ENCODE data around the gene FNDC3B.

FNDC3B gene

DNA sequence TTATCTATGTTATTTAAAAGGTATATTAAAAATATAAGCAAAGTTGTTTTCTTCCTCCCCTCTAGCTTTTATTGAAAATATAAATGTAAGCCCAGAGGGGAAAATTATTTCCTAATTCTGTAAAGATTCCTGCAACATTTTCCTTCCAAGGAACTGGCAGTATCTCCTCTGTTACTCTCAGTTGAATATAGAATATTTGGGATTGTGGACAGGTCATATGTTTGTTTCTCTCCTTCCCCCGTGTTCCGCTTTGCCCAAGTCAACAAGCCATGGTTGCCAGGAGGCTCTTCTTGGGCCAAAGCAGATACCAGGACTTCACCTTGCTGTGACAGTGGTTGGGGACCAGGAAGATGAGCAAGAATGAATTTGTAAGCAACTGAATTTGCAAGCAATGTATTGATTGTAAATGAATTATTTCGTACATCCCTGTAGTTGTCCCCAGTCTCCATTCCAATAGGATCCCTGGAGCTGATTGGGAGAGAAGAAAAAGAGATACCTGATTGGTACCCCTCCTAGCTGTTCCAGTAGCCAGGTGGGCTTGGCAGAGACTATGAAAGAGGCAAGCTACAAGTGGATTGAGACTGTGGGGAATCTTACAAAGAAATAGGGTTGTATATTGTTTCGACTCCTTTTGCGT is 130.8 kb downstream of the FNDC3B start (continued):
- TF ChIP-seq ZXDB (tag by site-specific recombination; IDR thresholded peaks at IDR 0.05), result no peak
- TF ChIP-seq ZNF16 (tag by site-specific recombination; IDR thresholded peaks at IDR 0.05; ENCODE audit: low read depth), result no peak
- TF ChIP-seq YY2 (tag by site-specific recombination; IDR thresholded peaks at IDR 0.05), result no peak
- TF ChIP-seq, protein P1, sequence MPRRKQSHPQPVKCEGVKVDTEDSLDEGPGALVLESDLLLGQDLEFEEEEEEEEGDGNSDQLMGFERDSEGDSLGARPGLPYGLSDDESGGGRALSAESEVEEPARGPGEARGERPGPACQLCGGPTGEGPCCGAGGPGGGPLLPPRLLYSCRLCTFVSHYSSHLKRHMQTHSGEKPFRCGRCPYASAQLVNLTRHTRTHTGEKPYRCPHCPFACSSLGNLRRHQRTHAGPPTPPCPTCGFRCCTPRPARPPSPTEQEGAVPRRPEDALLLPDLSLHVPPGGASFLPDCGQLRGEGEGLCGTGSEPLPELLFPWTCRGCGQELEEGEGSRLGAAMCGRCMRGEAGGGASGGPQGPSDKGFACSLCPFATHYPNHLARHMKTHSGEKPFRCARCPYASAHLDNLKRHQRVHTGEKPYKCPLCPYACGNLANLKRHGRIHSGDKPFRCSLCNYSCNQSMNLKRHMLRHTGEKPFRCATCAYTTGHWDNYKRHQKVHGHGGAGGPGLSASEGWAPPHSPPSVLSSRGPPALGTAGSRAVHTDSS (tag by site-specific recombination; IDR thresholded peaks at IDR 0.05), result no peak
- TF ChIP-seq, protein P2, sequence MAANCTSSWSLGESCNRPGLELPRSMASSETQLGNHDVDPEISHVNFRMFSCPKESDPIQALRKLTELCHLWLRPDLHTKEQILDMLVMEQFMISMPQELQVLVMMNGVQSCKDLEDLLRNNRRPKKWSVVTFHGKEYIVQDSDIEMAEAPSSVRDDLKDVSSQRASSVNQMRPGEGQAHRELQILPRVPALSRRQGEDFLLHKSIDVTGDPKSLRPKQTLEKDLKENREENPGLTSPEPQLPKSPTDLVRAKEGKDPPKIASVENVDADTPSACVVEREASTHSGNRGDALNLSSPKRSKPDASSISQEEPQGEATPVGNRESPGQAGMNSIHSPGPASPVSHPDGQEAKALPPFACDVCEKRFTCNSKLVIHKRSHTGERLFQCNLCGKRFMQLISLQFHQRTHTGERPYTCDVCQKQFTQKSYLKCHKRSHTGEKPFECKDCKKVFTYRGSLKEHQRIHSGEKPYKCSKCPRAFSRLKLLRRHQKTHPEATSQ (tag by site-specific recombination; IDR thresholded peaks at IDR 0.05), result no peak
- TF ChIP-seq KLF10 (tag by site-specific recombination; IDR thresholded peaks at IDR 0.05), result no peak

DNA sequence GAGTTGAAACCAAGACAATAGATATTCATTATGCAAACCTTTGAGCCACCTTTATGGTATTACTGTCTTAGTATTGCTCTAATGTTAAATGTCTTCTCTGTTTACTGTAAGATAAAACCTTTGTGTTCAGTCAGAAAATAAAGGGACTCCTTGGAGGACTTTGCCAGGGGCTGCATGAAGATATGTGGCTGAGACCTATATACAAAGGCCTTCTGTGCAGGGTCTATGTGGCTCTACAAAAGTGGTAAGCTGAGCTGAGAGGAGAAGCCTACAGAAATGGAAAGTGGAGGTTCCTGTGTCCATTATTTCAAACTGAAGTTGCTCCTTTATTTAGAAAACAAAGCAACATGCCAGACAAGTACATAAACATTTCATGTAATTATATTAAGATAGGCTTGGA is 131.5 kb downstream of the FNDC3B start:
- Histone ChIP-seq H3K4me3 (ENCODE audit: low read depth, low read length) (no peak overlapping the region), H3K9me3 (ENCODE audit: control insufficient read depth, insufficient read depth, low read depth, low read length) (no peaks in the 10 kb centered on the region), H3K36me3 (ENCODE audit: control insufficient read depth in 2 of 2, insufficient read depth in 1 of 2, low read length in 2 of 2) (no peaks in the 10 kb centered on the region), H3K4me1 (ENCODE audit: control insufficient read depth, insufficient read depth, low read length) (peaks cover 9% of the 10 kb centered on the region), H3K27ac (ENCODE audit: extremely low read depth, low read depth, low read length) (no peak overlapping the region)
- TF ChIP-seq, protein P3, sequence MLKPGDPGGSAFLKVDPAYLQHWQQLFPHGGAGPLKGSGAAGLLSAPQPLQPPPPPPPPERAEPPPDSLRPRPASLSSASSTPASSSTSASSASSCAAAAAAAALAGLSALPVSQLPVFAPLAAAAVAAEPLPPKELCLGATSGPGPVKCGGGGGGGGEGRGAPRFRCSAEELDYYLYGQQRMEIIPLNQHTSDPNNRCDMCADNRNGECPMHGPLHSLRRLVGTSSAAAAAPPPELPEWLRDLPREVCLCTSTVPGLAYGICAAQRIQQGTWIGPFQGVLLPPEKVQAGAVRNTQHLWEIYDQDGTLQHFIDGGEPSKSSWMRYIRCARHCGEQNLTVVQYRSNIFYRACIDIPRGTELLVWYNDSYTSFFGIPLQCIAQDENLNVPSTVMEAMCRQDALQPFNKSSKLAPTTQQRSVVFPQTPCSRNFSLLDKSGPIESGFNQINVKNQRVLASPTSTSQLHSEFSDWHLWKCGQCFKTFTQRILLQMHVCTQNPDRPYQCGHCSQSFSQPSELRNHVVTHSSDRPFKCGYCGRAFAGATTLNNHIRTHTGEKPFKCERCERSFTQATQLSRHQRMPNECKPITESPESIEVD (tag by site-specific recombination; IDR thresholded peaks at IDR 0.05), result no peak
- TF ChIP-seq, protein P4, sequence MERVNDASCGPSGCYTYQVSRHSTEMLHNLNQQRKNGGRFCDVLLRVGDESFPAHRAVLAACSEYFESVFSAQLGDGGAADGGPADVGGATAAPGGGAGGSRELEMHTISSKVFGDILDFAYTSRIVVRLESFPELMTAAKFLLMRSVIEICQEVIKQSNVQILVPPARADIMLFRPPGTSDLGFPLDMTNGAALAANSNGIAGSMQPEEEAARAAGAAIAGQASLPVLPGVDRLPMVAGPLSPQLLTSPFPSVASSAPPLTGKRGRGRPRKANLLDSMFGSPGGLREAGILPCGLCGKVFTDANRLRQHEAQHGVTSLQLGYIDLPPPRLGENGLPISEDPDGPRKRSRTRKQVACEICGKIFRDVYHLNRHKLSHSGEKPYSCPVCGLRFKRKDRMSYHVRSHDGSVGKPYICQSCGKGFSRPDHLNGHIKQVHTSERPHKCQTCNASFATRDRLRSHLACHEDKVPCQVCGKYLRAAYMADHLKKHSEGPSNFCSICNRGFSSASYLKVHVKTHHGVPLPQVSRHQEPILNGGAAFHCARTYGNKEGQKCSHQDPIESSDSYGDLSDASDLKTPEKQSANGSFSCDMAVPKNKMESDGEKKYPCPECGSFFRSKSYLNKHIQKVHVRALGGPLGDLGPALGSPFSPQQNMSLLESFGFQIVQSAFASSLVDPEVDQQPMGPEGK (tag by site-specific recombination; IDR thresholded peaks at IDR 0.05), result no peak
- TF ChIP-seq, protein P5, sequence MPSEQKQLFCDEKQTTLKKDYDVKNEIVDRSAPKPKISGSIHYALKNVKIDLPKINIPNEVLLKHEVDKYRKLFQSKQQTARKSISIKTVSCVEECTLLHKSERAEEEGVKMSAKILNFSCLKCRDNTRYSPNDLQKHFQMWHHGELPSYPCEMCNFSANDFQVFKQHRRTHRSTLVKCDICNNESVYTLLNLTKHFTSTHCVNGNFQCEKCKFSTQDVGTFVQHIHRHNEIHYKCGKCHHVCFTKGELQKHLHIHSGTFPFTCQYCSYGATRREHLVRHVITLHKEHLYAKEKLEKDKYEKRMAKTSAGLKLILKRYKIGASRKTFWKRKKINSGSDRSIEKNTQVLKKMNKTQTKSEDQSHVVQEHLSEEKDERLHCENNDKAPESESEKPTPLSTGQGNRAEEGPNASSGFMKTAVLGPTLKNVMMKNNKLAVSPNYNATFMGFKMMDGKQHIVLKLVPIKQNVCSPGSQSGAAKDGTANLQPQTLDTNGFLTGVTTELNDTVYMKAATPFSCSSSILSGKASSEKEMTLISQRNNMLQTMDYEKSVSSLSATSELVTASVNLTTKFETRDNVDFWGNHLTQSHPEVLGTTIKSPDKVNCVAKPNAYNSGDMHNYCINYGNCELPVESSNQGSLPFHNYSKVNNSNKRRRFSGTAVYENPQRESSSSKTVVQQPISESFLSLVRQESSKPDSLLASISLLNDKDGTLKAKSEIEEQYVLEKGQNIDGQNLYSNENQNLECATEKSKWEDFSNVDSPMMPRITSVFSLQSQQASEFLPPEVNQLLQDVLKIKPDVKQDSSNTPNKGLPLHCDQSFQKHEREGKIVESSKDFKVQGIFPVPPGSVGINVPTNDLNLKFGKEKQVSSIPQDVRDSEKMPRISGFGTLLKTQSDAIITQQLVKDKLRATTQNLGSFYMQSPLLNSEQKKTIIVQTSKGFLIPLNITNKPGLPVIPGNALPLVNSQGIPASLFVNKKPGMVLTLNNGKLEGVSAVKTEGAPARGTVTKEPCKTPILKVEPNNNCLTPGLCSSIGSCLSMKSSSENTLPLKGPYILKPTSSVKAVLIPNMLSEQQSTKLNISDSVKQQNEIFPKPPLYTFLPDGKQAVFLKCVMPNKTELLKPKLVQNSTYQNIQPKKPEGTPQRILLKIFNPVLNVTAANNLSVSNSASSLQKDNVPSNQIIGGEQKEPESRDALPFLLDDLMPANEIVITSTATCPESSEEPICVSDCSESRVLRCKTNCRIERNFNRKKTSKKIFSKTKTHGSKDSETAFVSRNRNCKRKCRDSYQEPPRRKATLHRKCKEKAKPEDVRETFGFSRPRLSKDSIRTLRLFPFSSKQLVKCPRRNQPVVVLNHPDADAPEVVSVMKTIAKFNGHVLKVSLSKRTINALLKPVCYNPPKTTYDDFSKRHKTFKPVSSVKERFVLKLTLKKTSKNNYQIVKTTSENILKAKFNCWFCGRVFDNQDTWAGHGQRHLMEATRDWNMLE (tag by site-specific recombination; conservative IDR thresholded peaks at IDR 0.05; ENCODE audit: low read depth), result no peak
- no peak for TF ChIP-seq ZBTB17 (tag by site-specific recombination; IDR thresholded peaks at IDR 0.05)
- TF ChIP-seq ZFHX2 (tag by site-specific recombination; conservative IDR thresholded peaks at IDR 0.05), result no peak
- TF ChIP-seq, protein P6, sequence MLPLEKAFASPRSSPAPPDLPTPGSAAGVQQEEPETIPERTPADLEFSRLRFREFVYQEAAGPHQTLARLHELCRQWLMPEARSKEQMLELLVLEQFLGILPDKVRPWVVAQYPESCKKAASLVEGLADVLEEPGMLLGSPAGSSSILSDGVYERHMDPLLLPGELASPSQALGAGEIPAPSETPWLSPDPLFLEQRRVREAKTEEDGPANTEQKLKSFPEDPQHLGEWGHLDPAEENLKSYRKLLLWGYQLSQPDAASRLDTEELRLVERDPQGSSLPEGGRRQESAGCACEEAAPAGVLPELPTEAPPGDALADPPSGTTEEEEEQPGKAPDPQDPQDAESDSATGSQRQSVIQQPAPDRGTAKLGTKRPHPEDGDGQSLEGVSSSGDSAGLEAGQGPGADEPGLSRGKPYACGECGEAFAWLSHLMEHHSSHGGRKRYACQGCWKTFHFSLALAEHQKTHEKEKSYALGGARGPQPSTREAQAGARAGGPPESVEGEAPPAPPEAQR (tag by site-specific recombination; IDR thresholded peaks at IDR 0.05), result no peak
- TF ChIP-seq ZNF768 (tag by site-specific recombination; IDR thresholded peaks at IDR 0.05), result no peak
- TF ChIP-seq ZNF274 (IDR thresholded peaks at IDR 0.05; ENCODE audit: low read length), result no peak
- TF ChIP-seq ZNF274 (tag by site-specific recombination; IDR thresholded peaks at IDR 0.05; ENCODE audit: borderline replicate concordance), result no peak
- TF ChIP-seq, protein P7, sequence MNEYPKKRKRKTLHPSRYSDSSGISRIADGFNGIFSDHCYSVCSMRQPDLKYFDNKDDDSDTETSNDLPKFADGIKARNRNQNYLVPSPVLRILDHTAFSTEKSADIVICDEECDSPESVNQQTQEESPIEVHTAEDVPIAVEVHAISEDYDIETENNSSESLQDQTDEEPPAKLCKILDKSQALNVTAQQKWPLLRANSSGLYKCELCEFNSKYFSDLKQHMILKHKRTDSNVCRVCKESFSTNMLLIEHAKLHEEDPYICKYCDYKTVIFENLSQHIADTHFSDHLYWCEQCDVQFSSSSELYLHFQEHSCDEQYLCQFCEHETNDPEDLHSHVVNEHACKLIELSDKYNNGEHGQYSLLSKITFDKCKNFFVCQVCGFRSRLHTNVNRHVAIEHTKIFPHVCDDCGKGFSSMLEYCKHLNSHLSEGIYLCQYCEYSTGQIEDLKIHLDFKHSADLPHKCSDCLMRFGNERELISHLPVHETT (tag by site-specific recombination; IDR thresholded peaks at IDR 0.05), result no peak
- TF ChIP-seq IKZF3 (tag by site-specific recombination; IDR thresholded peaks at IDR 0.05), result no peak
- ChIA-PET POLR2A (no interaction called here), CTCF (no interaction called here)
